CD14-positive monocyte (primary cell): ENCODE results near the gene CHST7. TPM values are rescaled to one million over a fixed set of nuclear protein-coding genes. Genes with fewer than 3 reads are reported as not detected.
A peak's percentile ranks its signal among the peaks of the same experiment; 100 is the strongest.

Experiments used
- DNase-seq, 3 donors: peaks; one replicate each; pipeline ENCODE4 v3.0.0-alpha.2; 2011 to 2022
- H2AFZ ChIP-seq: 2 replicates; pipeline ENCODE4 v1.6.0; 2012; ENCODE audit warnings: mild to moderate bottlenecking, low read depth, low read length, inconsistent platforms; ENCODE audit not compliant: insufficient read depth, poor library complexity, severe bottlenecking
- H3K27ac ChIP-seq, 2 donors: 1 replicate in 1 of 2; 2 replicates in 1 of 2; pipeline ENCODE4 v1.5.1; 2012 to 2013; ENCODE audit warnings: low read length in 2 of 2, control low read depth in 1 of 2, inconsistent platforms in 1 of 2, low read depth in 1 of 2, mild to moderate bottlenecking in 1 of 2
- H3K27me3 ChIP-seq, 2 donors: one replicate each; pipeline versions ENCODE4 v1.6.0 to v1.6.1; 2011 to 2013; ENCODE audit warnings: low read length in 2 of 2; ENCODE audit not compliant: control insufficient read depth in 2 of 2, insufficient read depth in 2 of 2
- H3K36me3 ChIP-seq, 2 donors: replicated peaks in 1 of 2; 1 replicate in 1 of 2; 2 replicates in 1 of 2; pipeline versions ENCODE4 v1.5.1 to v1.6.1; 2012 to 2013; ENCODE audit warnings: low read length in 2 of 2, control low read depth in 1 of 2, inconsistent platforms in 1 of 2, mild to moderate bottlenecking in 1 of 2; ENCODE audit not compliant: insufficient read depth in 2 of 2, control insufficient read depth in 1 of 2
- H3K4me1 ChIP-seq, 2 donors: 1 replicate in 1 of 2; 2 replicates in 1 of 2; pipeline versions ENCODE4 v1.5.1 to v1.6.1; 2012 to 2013; ENCODE audit warnings: low read length in 2 of 2, control low read depth in 1 of 2, inconsistent platforms in 1 of 2, mild to moderate bottlenecking in 1 of 2, moderate library complexity in 1 of 2; ENCODE audit not compliant: insufficient read depth in 2 of 2, control insufficient read depth in 1 of 2
- H3K4me2 ChIP-seq: replicated peaks from 2 replicates; pipeline ENCODE3; 2012; ENCODE audit warnings: low read length, moderate library complexity, mild to moderate bottlenecking; ENCODE audit not compliant: poor library complexity, severe bottlenecking; ENCODE audit errors: extremely low read depth
- H3K4me3 ChIP-seq, 3 experiments: fragments of 200-600 bp in 1 of 3; sonication (generic) in 1 of 3; replicated peaks in 1 of 3; 1 replicate in 2 of 3; 2 replicates in 1 of 3; pipeline ENCODE4 v1.5.1; 2011 to 2013; ENCODE audit warnings: low read length in 3 of 3, mild to moderate bottlenecking in 3 of 3, control low read depth in 2 of 3, low read depth in 2 of 3, inconsistent platforms in 1 of 3, moderate library complexity in 1 of 3
- H3K79me2 ChIP-seq: 2 replicates; pipeline ENCODE4 v1.6.0; 2012; ENCODE audit warnings: mild to moderate bottlenecking, control low read depth, inconsistent platforms, low read length, moderate library complexity; ENCODE audit not compliant: insufficient read depth
- H3K9ac ChIP-seq: 2 replicates; pipeline ENCODE4 v1.6.0; 2017; ENCODE audit warnings: low read length, mild to moderate bottlenecking; ENCODE audit not compliant: insufficient read depth, poor library complexity, severe bottlenecking
- H3K9me3 ChIP-seq, 2 donors: replicated peaks in 1 of 2; 1 replicate in 1 of 2; 2 replicates in 1 of 2; pipeline versions ENCODE4 v1.5.1 to v1.6.1; 2012 to 2013; ENCODE audit warnings: low read length in 2 of 2, control low read depth in 1 of 2; ENCODE audit not compliant: control insufficient read depth in 1 of 2, insufficient read depth in 1 of 2
- H4K20me1 ChIP-seq: 2 replicates; pipeline ENCODE4 v1.6.0; 2012; ENCODE audit warnings: mild to moderate bottlenecking, low read length, control low read depth, moderate library complexity; ENCODE audit not compliant: insufficient read depth
- H3K27ac Mint-ChIP-seq, 7 donors: one replicate each; pipeline ENCODE4 v1.8.0; 2020; ENCODE audit warnings: mild to moderate bottlenecking in 7 of 7, mixed read lengths in 7 of 7, moderate library complexity in 6 of 7, inconsistent platforms in 2 of 7
- H3K27me3 Mint-ChIP-seq, 3 donors: one replicate each; pipeline ENCODE4 v1.8.0; 2021 to 2022; ENCODE audit warnings: low read depth in 3 of 3, mild to moderate bottlenecking in 3 of 3, mixed read lengths in 3 of 3, moderate library complexity in 3 of 3, inconsistent platforms in 1 of 3
- H3K36me3 Mint-ChIP-seq, 2 donors: one replicate each; pipeline ENCODE4 v1.8.0; 2020; ENCODE audit warnings: mixed read lengths in 2 of 2, inconsistent platforms in 1 of 2, mild to moderate bottlenecking in 1 of 2
- H3K4me1 Mint-ChIP-seq: one replicate; pipeline ENCODE4 v1.8.0; 2020; ENCODE audit warnings: mild to moderate bottlenecking, mixed read lengths
- H3K4me3 Mint-ChIP-seq, 2 donors: one replicate each; pipeline ENCODE4 v1.8.0; 2020; ENCODE audit warnings: mild to moderate bottlenecking in 2 of 2, mixed read lengths in 2 of 2, moderate library complexity in 1 of 2
- H3K9me3 Mint-ChIP-seq, 7 donors: one replicate each; pipeline ENCODE4 v1.8.0; 2020 to 2022; ENCODE audit warnings: mixed read lengths in 7 of 7, mild to moderate bottlenecking in 6 of 7, moderate library complexity in 6 of 7, inconsistent platforms in 2 of 7
- CTCF ChIP-seq: fragments of 200-600 bp; IDR thresholded peaks from one replicate; pipeline ENCODE4 v1.8.0; 2022; ENCODE audit warnings: antibody characterized with exemption, mild to moderate bottlenecking
- WGBS: methylation state at CpG from one replicate; pipeline ENCODE4 v1.1.5; 2013; ENCODE audit warnings: missing lambda C conversion rate; ENCODE audit not compliant: insufficient coverage; 5-methylcytosine and 5-hydroxymethylcytosine counted together
- intact Hi-C, 2 donors: fragments of 100-400 bp; cut with micrococcal nuclease; formaldehyde crosslinking; loops; one replicate each; pipeline versions ENCODE4 v1.15.0 to v1.15.1; 2023
- polyA plus RNA-seq, 3 donors: library from polyadenylated mRNA; depleted of rRNA in 1 of 3; unstranded in 2 of 3; stranded (reverse) in 1 of 3; fragments of 300-500 nt in 2 of 3; fragments of >200 nt in 1 of 3; fragmentation: Illumina TruSeq in 2 of 3; gene quantifications; 1 replicate in 2 of 3; 2 replicates in 1 of 3; pipeline ENCODE4 v1.2.3, GENCODE V29; 2012 to 2021

Gene CHST7
- polyA plus RNA-seq, 3 donors: 6.6 to 19.2 (median 8.3) TPM

- no peaks in the 10 kb centered on the region for H3K36me3 ChIP-seq
- H3K9ac ChIP-seq: no peak overlapping the region
- no peaks in the 10 kb centered on the region for H3K27me3 ChIP-seq
- 100% methylated on average over 1 of the region's 5 CpGs for WGBS
- H3K27ac ChIP-seq: no peak overlapping the region
- no peaks in the 10 kb centered on the region for H3K9me3 ChIP-seq
- H3K27ac Mint-ChIP-seq: peak overlapping the region in 3 of 7 donors; percentile 40 to 78 (median 73)
- intact Hi-C loops: loop anchor here in 1 of 2 donors (2.0 kb wide), 1 partner anchor 133 kb away; no protein-coding TSS in a partner anchor
- H4K20me1 ChIP-seq: no peaks in the 10 kb centered on the region
- H3K4me2 ChIP-seq: no peak overlapping the region
- no peaks in the 10 kb centered on the region for H3K9me3 Mint-ChIP-seq
- H3K4me3 Mint-ChIP-seq: no peak overlapping the region
- no peak for TF ChIP-seq CTCF
- peaks cover 2 to 6% of the 10 kb centered on the region in 2 donors for H3K36me3 Mint-ChIP-seq
- H3K4me1 ChIP-seq: no peaks in the 10 kb centered on the region
- peaks cover 2% of the 10 kb centered on the region for H3K79me2 ChIP-seq
- peaks cover under 1% of the 10 kb centered on the region for H3K4me1 Mint-ChIP-seq
- no peak overlapping the region for H3K4me3 ChIP-seq
- no peak overlapping the region for H2AFZ ChIP-seq
- no peak for DNase-seq
- peaks cover 0 to 11% (median 1%) of the 10 kb centered on the region in 3 donors for H3K27me3 Mint-ChIP-seq
Observed at GRCh38 chrX:46553935-46554334, 19.6 kb upstream of the CHST7 start.

DNA sequence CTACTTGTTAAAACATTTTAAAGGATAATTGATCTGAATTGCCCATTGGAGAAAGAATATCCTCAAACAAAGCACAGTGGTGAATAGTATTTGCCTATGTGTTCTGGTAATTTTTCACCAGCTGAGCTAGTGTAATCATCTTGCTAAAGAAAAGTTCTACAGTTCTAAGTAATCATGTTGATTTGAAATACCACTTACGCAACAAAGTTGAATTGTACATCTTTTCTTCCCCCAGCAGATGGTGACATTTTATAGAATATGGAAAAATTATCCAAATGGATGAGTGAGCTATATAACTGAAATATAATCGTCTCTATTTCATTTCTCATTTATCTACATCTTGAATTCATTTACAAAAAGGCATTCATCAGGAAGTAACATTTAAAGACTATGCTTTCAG, 18.6 kb upstream of the CHST7 start:
- Histone ChIP-seq H3K36me3 (no peaks in the 10 kb centered on the region), H3K4me3 (no peak overlapping the region), H3K4me2 (no peak overlapping the region), H3K27me3 (no peaks in the 10 kb centered on the region), H3K27ac (no peak overlapping the region), H3K9me3 (no peaks in the 10 kb centered on the region), H3K9ac (no peak overlapping the region), H4K20me1 (no peaks in the 10 kb centered on the region), H2AFZ (no peak overlapping the region), H3K4me1 (no peaks in the 10 kb centered on the region), H3K79me2 (no peaks in the 10 kb centered on the region)
- intact Hi-C loops: loop anchor here in 1 of 2 donors (2.0 kb wide), 1 partner anchor 132 kb away; no protein-coding TSS in a partner anchor
- no peak overlapping the region for H3K4me3 Mint-ChIP-seq
- WGBS: no CpG with 5 or more reads among the region's 2 CpGs
- no peaks in the 10 kb centered on the region for H3K9me3 Mint-ChIP-seq
- H3K27ac Mint-ChIP-seq: peak overlapping the region in 3 of 7 donors; percentile 24 to 46 (median 37)
- peaks cover 0 to 13% (median 3%) of the 10 kb centered on the region in 3 donors for H3K27me3 Mint-ChIP-seq
- TF ChIP-seq CTCF: peak; percentile 54
- DNase-seq: peak in 2 of 3 donors; percentile 32 to 42
- H3K36me3 Mint-ChIP-seq: peaks cover 2 to 4% of the 10 kb centered on the region in 2 donors
- H3K4me1 Mint-ChIP-seq: no peaks in the 10 kb centered on the region
